Coronary artery (tissue), 2 donors: ENCODE data around the gene KRIT1.
"Not testable (repeated sequence)": the region's sequence is repeated elsewhere in the genome, so short reads cannot be mapped to it uniquely, and the experiment has no call there.

Experiments used
- DNase-seq: peaks from one replicate; pipeline ENCODE4 v3.0.0-alpha.2; 2017; ENCODE audit warnings: low spot score
- H3K27ac ChIP-seq, 2 donors: fragments of 200-600 bp; sonication (generic); one replicate each; pipeline ENCODE4 v1.5.1; 2016 to 2019
- H3K4me3 ChIP-seq: fragments of 200-600 bp; sonication (generic); 2 replicates; pipeline ENCODE4 v1.5.1; 2016; ENCODE audit warnings: mild to moderate bottlenecking, moderate library complexity
- TF ChIP-seq, protein P1 (sequence below): fragments of 200-600 bp; sonication (generic); IDR thresholded peaks from one replicate; pipeline ENCODE4 v1.5.1; 2019; ENCODE audit warnings: antibody characterized with exemption

The KRIT1 gene

DNA sequence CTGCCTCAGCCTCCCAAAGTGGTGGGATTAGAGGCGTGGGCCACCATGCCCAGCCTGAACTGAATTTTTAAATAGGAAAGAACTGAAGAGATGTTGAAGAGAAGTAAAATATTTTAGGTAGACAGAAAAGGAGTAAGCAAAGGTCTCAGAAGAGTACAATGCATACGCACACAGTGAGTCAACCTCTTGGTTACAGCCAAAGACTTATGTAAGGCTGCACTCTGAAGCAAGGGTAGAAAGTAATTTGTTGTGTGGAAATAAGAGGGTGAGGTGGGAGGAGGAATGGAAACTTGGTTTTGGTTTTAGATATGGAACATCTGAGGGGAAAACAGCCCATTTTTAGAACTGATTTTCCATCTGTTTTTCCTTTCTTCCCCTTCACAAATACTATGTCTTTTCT is 17.6 kb downstream of the KRIT1 start:
- Histone ChIP-seq H3K27ac (no peak overlapping the region), H3K4me3 (no peak overlapping the region)
- TF ChIP-seq, protein P1, sequence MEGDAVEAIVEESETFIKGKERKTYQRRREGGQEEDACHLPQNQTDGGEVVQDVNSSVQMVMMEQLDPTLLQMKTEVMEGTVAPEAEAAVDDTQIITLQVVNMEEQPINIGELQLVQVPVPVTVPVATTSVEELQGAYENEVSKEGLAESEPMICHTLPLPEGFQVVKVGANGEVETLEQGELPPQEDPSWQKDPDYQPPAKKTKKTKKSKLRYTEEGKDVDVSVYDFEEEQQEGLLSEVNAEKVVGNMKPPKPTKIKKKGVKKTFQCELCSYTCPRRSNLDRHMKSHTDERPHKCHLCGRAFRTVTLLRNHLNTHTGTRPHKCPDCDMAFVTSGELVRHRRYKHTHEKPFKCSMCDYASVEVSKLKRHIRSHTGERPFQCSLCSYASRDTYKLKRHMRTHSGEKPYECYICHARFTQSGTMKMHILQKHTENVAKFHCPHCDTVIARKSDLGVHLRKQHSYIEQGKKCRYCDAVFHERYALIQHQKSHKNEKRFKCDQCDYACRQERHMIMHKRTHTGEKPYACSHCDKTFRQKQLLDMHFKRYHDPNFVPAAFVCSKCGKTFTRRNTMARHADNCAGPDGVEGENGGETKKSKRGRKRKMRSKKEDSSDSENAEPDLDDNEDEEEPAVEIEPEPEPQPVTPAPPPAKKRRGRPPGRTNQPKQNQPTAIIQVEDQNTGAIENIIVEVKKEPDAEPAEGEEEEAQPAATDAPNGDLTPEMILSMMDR: no peak
- no peak for DNase-seq

DNA sequence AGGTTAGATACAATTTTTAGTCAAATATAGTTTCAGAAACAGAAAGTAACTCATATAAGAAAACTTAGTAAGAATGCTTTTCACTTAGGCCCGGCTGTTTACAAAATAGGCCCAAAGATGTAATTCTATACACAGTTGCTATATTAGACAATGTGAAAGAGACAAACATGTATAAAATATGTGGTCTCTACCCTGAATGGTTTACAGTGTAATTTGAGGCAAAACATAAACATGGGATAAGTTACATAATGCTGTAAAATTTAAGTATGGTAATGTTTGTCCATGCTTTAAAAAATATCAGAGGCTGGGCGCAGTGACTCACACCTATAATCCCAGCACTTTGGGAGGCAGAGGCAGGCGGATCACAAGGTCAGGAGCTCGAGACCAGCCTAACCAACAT is 18.7 kb downstream of the KRIT1 start:
- Histone ChIP-seq H3K4me3 (no peak overlapping the region), H3K27ac (no peak overlapping the region)
- TF ChIP-seq, protein P1: no peak
- DNase-seq: no peak

DNA sequence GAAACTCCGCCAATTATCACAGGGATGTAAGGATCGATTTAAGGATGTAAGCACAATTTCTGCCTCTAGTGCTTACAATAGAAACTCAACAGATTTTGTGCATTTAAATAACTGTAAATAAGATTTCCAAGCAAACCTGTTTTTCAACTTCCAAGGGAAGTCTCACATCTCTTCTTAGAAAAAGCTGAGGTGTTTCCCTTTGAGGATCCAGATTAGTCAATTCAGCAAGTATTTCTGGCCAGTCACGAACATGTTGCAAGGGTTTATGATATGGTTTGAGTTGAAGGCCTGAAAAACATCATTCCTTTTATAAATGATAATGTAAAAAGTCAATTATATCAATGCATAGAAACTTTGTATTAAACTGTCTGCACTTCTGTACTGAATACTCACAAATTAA is 23.9 kb downstream of the KRIT1 start:
- DNase-seq: no peak
- TF ChIP-seq, protein P1: no peak
- Histone ChIP-seq H3K4me3 (no peak overlapping the region), H3K27ac (no peak overlapping the region)

DNA sequence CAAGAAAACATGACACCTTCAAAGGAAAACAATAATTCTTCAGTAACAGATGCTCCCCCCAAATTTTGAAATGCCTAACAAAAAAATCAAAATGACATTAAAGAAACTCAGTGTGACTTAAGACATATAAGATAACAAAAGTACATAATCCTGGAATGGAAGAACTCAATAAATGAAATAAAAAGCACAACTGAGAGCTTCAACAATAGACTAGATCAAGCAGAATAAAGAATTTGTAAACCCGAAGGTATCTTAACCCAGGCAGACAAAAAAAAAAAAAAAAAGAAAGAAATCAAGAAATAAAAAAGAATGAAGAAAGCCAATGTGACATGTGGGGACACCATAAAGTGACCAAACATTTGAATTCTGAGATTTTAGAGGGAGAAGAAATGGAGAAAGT is 39.0 kb downstream of the KRIT1 start:
- TF ChIP-seq, protein P1: no peak
- no peak for DNase-seq

DNA sequence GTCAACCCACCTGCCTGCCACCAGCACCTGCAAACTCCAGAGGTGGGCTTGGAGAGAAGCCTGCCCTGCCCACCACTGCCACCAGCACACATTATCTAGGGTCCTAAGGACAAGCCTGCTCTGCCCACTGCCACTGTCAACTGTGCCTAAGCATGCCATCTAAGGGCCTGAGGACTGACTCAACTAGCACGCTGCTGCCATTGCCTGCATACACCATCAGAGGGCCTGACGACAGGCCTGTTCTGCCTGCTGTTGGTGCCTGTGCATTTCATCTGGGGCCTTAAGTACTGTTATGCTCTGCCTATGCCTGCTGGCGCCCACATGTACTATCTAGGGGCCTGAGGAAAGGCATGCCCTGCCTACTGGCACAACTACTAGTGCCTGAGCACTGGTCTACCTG is 39.7 kb downstream of the KRIT1 start:
- TF ChIP-seq, protein P1: no peak
- no peak overlapping the region for H3K27ac ChIP-seq
- no peak for DNase-seq

More for the DNA sequence above, 39.0 kb downstream of the KRIT1 start:
- no peak overlapping the region for H3K4me3 ChIP-seq
- H3K27ac ChIP-seq: no peak overlapping the region

DNA sequence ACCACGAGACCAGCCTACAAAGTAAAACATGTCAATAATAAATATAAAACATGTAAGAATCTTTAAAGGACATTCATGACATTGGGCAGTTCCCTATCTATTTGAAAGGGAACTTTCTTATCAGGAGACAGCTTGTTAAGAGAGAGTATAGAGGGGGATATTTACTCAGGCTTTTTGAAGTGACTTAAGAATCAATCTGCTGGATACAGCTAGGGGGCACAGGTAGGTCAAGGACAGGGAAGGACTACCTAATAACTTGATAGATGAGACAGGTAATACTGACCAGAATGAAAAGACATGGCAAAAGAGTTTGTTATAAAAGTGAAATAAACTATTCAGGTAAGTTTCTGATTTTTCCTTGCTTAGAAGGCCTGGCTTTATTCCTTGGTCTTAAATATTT is 44.9 kb downstream of the KRIT1 start:
- TF ChIP-seq, protein P1: no peak
- no peak overlapping the region for H3K4me3 ChIP-seq
- H3K27ac ChIP-seq: no peak overlapping the region
- no peak for DNase-seq

More for the DNA sequence above, 39.7 kb downstream of the KRIT1 start:
- no peak overlapping the region for H3K4me3 ChIP-seq

DNA sequence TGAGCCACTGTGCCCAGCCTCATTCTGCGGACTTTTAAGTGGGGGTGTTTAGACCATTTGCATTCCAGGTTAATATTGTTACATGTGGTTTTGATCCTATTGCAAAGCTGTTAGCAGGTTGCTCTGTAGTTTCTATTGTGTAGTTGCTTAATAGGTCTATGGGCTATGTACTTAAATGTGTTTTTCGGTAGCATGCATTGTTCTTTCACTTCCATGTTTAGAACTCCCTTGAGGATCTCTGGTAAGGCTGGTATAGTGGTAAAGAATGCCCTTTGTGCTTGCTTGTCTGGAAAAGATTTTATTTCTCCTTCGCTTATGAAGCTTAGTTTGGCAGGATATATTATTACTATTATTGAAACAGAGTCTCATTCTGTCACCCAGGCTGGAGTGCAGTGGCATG is 53.4 kb downstream of the KRIT1 start:
- TF ChIP-seq, protein P1: no peak
- DNase-seq: no peak
- Histone ChIP-seq H3K27ac (no peak overlapping the region), H3K4me3 (no peak overlapping the region)

DNA sequence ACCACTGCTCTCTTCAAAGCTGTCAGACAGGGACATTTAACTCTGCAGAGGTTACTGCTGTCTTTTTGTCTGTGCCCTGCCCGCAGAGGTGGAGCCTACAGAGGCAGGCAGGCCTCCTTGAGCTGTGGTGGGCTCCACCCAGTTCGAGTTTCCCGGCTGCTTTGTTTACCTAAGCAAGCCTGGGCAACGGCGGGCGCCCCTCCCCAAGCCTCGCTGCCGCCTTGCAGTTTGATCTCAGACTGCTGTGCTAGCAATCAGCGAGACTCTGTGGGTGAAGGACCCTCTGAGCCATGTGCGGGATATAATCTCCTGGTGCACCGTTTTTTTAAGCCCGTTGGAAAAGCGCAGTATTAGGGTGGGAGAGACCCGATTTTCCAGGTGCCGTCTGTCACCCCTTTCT is 56.5 kb downstream of the KRIT1 start:
- not testable (repeated sequence) for DNase-seq, H3K27ac ChIP-seq, H3K4me3 ChIP-seq

DNA sequence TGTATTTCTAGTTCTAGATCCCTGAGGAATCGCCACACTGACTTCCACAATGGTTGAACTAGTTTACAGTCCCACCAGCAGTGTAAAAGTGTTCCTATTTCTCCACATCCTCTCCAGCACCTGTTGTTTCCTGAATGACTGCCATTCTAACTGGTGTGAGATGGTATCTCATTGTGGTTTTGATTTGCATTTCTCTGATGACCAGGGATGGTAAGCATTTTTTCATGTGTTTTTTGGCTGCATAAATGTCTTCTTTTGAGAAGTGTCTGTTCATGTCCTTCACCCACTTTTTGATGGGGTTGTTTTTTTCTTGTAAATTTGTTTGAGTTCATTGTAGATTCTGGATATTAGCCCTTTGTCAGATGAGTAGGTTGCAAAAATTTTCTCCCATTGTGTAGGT is 61.4 kb downstream of the KRIT1 start:
- not testable (repeated sequence) for H3K4me3 ChIP-seq, DNase-seq, H3K27ac ChIP-seq
